ENCODE results near the gene SLCO3A1.

Gene SLCO3A1

DNA sequence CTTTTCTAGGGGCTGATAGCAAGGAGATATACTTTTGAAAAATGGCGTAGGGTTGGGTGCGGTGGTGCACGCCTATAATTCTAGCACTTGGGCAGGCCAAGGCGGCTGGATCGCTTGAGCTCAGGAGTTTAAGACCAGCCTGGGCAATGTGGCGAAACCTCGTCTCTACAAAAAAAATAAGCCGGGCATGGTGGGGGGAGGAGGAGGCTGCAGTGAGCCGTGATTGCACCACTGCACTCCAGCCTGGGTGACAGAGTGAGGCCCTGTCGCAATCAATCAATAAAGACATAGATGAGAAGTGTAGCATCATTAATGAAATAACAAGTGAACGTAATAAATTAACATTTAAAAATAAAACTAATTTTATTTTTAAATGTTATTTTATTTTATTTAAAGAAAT lies 134.6 kb downstream of the SLCO3A1 start:
- TF ChIP-seq, protein P1, sequence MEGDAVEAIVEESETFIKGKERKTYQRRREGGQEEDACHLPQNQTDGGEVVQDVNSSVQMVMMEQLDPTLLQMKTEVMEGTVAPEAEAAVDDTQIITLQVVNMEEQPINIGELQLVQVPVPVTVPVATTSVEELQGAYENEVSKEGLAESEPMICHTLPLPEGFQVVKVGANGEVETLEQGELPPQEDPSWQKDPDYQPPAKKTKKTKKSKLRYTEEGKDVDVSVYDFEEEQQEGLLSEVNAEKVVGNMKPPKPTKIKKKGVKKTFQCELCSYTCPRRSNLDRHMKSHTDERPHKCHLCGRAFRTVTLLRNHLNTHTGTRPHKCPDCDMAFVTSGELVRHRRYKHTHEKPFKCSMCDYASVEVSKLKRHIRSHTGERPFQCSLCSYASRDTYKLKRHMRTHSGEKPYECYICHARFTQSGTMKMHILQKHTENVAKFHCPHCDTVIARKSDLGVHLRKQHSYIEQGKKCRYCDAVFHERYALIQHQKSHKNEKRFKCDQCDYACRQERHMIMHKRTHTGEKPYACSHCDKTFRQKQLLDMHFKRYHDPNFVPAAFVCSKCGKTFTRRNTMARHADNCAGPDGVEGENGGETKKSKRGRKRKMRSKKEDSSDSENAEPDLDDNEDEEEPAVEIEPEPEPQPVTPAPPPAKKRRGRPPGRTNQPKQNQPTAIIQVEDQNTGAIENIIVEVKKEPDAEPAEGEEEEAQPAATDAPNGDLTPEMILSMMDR (IDR thresholded peaks at IDR 0.05; ENCODE audit: low read depth, low read length), result no peak
- DNase-seq (ENCODE audit: extremely low read depth, low read depth), result no peak

DNA sequence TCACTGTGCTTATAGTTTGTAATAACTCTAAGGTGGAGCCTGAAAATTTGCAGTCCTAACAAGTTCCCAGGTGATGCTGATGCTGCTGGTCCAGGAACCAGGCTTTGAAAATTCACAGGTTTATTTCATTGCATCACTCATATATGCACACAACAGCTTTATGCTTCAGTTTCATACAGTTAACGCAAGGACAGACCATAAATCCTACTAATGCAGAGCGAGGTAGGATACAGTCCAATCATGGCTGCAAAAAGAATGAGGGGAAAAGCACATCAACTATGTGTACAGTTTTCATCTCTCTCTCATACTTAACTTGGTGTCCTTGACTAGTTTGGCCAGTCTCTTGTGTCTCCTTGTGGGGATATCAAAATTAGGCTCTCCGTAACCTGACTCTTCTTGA lies 135.1 kb downstream of the SLCO3A1 start:
- TF ChIP-seq, protein P1 (IDR thresholded peaks at IDR 0.05; ENCODE audit: low read depth, low read length), result no peak
- no peak for DNase-seq (ENCODE audit: extremely low read depth, low read depth)

DNA sequence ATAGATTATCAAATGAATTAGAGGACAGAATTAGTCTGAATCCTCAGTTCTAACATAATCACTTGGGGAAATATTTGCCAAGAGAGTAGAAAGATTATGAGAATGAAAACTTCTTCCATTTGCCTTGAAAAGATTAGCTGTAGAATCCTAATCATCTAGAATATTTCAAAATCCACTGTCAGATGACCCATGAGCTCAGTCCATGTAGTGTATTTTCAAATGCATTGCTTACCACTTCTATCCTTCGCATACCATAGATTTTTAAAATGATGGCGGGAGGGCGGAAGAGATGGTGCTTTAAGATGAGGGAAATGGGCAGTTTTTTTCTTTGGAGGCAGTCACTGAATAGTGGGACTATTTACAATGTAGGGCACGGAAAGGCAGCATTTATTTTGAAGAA lies 136.3 kb downstream of the SLCO3A1 start:
- TF ChIP-seq, protein P1 (IDR thresholded peaks at IDR 0.05; ENCODE audit: low read depth, low read length), result no peak
- DNase-seq (ENCODE audit: extremely low read depth, low read depth), result no peak

DNA sequence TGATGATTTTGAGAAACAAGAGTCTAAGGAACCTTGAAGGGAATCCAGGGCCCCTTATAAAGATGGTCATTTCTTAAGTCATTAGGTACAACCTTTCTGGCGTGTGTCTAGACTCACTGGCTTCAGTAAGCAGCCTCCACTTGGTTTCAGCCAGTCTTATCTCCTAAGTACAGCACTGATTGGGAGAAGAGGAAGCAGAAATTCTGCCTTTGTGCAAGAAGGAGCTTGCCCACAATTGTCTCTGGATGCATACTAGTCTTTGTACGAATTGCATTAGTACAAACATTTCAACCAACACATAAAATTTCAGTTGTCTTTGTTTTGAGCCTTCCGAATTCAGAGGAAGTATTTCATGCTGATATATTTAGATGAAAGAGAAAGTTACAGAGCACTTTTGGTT lies 139.4 kb downstream of the SLCO3A1 start:
- DNase-seq (ENCODE audit: extremely low read depth, low read depth), result no peak

DNA sequence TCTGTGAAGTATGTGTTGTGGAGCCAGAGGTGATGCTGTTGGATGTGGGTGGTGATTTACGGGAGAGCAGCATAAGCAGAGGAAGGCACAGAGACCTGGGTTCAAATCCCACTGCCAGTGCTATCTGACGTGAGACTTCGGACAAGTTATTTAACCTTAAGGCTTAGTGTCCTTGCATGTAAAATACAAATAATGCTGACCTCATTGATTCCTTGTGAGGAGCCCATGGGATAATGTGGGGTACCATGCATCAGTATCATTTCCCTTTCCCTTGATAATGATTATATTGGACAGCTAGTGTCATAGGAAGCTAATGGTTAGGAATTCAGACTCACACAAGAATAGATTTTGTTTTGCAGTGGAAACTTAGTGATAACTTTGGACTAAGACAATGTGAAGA lies 141.6 kb downstream of the SLCO3A1 start:
- no peak for DNase-seq (ENCODE audit: extremely low read depth, low read depth)
- TF ChIP-seq, protein P1 (IDR thresholded peaks at IDR 0.05; ENCODE audit: low read depth, low read length), result no peak

More for the DNA sequence above, 139.4 kb downstream of the SLCO3A1 start:
- TF ChIP-seq, protein P1 (IDR thresholded peaks at IDR 0.05; ENCODE audit: low read depth, low read length), result no peak

DNA sequence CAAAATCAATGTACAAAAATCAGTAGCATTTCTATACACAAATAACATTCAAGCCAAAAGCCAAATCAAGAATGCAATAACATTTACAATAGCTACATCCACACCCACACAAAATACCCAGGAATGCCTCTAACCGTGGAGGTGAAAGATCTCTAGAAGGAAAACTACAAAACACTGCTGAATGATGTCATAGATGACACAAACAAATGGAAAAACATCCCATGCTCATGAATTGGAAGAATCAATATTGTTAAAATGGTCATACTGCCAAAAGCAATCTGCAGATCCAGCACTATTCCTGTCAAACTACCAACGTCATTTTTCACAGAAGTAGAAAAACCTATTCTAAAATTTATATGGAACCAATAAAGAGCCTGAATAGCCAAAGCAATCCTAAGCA lies 143.7 kb downstream of the SLCO3A1 start:
- no peak for DNase-seq (ENCODE audit: extremely low read depth, low read depth)
- TF ChIP-seq, protein P1 (IDR thresholded peaks at IDR 0.05; ENCODE audit: low read depth, low read length), result no peak

DNA sequence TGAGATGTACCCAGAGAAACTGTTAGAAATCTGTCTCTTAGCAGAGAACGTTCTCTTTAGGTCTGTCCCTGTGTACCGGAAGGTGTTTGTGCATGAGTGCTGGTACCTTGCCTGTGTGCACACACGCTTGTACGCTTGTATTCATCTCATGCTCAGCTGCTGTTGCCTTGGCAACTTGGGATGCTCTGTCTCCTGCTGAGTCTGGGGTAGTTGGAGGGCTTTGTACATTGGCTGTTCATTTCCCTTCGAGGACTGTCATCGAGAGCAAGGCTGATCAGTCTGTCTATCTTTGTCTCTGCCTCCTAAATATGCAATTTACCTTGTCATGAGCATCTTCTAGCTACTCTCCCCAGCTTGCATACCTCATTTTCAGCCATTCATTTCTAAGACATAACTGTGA lies 147.2 kb downstream of the SLCO3A1 start:
- TF ChIP-seq, protein P1 (IDR thresholded peaks at IDR 0.05; ENCODE audit: low read depth, low read length), result no peak
- DNase-seq (ENCODE audit: extremely low read depth, low read depth), result no peak

All from AG09319 (cell line).